GM19035 (cell line): ENCODE data around the gene TMC1.
"Not testable (repeated sequence)": the region's sequence is repeated elsewhere in the genome, so short reads cannot be mapped to it uniquely, and the experiment has no call there.

Source experiments
- ATAC-seq: cut with Tn5 transposase; IDR thresholded peaks from one replicate; pipeline ENCODE4 v1.9.1; 2021; ENCODE audit not compliant: unreplicated experiment

The TMC1 gene

DNA sequence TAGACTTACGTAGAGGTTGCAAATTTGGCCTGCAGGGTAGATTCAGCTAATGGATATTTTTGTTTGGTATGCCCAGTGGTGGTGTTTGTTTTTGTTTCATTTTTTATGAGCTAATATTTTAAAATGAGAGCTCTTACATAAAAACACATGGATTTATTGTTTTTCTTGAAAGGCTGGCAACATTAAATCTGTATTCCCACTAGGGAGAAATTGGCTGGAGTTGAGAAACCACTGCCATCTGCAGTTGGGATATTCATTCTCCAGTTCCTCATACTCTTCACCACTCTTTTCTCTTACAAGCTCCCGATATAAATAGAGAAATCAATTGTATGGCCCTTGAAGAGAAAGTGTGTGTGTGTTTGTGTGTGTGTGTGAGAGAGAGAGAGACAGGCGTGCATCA, 288.2 kb downstream of the TMC1 start:
- ATAC-seq = no peak

DNA sequence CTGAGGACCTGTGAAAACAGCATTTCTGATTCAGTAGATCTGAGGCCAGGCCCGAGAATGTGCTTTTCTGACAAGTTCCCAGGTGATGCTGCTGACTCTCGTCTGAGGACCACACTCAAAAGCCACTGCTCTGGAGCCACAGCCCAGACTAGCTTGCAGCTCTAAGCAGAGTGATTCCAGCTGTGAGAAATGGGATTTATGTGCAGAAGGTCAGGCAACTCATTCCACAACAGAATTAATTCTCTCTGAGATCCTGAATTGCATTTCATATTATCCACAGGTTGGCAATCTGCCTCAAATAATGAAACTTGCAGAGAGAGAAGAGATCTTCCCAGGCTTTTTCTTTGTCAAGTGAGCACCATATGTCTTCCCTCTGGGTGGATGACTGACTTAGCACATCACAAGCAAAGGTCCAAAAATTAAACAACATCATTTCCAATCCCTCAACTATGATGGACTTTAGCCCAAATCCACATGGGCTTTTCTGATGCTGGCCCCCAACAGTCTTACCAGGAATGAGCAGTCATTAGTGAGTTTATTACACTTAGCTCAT, 291.2 kb downstream of the TMC1 start:
- ATAC-seq = no peak

GRCh38 chr9:72813544-72813943, 292.1 kb downstream of the TMC1 start:
- ATAC-seq = no peak

DNA sequence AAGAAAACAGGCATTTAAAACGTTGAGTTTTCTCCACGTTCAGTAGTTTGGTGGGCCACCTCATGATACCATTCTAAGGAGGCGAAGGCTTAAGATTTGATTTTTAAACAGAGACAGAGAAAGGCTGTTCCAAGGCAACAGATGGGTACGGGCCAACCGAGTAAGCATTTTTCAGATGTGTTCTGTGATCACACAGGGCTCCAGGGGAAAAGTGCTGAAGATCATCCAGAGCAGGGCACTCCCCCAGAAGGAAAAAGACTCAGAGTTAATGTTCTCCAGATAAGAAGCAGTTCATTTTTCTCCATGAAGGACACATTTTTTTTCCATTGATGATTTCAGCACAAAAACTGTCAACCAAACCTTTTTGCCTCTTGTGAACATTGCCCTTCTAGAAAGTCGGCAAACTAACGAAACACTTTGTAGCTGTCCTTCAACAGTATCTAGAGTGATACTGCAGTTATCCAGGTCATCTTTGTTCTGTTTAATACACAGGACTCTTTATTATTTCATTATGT, 292.7 kb downstream of the TMC1 start:
- no peak for ATAC-seq

DNA sequence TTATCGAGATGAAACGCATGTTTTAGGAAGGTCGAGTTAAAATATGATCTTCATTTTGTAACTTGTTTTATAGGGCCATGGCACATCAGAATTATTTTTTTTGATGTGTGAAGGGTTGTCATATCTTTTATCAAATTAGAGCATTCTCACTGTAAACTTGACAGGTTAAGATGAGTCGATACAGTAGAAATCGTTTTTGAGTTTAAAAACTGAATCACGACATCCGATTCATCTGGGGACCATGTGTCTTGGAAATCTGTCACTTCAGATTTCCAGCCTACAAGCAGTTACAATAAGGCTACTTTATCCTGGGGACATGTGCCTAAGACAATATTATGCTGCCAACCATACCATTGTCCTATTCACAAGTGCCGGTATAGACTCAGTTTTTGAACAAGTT, 295.3 kb downstream of the TMC1 start:
- no peak for ATAC-seq

GRCh38 chr9:72817413-72817812, 296.0 kb downstream of the TMC1 start:
- ATAC-seq = no peak

DNA sequence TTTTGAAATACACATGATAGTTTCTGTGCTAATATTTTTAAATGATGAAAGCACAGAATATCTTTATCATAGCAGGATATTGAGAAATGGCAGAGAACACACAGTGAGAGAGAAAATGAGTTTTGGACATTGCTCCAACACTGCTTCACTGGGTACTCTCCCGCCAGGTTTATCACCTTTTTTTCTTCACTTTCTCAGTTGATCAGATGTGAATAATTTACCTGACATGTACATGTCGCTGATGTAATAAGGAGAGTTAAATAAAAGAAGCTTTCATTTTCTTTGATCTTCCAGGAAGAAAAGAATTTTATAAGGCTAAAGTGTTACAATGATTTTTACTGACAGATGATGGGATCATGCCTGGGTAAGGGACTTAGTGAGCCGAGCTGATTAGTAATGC, 297.0 kb downstream of the TMC1 start:
- no peak for ATAC-seq

- ATAC-seq = no peak
These were observed 302.6 kb downstream of the TMC1 start for GRCh38 chr9:72823971-72824370.

DNA sequence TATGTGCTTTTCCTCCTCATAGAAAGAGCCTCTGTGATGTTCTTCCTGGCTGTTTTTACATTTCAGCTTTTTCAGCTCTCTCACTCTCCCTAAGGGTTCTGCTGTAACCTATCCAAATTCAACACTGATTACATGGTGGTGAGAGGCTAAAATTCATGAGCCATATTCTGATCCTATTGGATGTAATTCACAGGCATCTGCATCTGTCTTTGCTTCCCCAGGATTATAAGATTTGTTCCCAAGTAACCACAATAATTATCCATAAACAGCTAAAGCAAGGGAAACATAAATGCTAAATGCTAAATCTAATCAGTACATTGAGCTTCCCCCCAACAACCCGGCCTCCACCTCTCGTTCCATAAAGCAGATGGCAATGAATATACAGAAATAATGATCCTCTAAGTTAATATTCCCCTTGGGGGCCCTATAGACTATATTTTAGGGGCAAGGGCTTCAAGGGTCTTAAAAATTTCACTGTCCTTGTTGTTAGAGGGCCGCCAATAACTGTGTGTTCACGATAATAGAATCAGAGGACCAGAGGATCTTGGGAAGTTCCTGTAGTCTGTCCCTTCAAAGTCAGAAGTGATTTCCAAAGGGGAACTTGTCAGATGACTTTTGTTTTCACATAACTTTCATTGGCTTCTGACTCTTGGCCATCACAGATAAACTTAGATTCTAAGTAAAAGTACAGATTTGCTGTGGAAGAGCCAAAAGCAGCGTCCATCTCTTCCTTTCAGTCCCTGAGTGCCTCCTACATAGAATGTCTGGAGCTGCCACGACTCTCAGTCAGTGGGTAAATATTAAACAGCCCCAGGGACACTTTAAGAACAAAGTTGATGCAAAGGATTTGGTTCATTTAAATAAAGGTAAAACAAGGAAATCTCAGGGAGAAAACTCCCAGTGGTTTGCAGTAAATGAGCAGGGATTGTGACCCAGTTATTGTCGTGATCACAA, 305.9 kb downstream of the TMC1 start:
- ATAC-seq = no peak

GRCh38 chr9:72827950-72828731, 306.7 kb downstream of the TMC1 start:
- ATAC-seq = no peak

- no peak for ATAC-seq
These were observed 313.6 kb downstream of the TMC1 start for GRCh38 chr9:72834994-72835393.

GRCh38 chr9:72836790-72837189, 315.4 kb downstream of the TMC1 start:
- ATAC-seq = no peak

DNA sequence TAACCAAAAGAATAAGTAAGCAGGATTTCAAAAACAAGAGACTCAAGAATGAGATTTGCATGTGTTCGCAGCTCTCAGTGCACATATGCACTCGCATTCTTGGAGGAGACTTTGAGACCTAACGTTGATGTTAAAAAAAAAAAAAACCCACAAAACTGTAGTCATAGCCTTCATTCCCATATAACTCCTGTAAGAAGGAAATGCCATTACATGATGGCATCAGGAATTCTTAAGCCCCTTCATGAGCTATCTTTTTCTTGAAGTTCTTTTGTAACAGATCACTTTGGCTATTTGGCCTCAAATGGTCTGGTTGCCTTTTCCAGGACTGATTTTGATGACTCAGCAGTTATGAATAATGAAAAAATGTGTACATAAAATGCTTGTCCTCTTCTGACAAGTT, 317.7 kb downstream of the TMC1 start:
- no peak for ATAC-seq

- no peak for ATAC-seq
These were observed 322.4 kb downstream of the TMC1 start for GRCh38 chr9:72843520-72844439.

- no peak for ATAC-seq
These were observed 323.0 kb downstream of the TMC1 start for GRCh38 chr9:72844440-72844768.

DNA sequence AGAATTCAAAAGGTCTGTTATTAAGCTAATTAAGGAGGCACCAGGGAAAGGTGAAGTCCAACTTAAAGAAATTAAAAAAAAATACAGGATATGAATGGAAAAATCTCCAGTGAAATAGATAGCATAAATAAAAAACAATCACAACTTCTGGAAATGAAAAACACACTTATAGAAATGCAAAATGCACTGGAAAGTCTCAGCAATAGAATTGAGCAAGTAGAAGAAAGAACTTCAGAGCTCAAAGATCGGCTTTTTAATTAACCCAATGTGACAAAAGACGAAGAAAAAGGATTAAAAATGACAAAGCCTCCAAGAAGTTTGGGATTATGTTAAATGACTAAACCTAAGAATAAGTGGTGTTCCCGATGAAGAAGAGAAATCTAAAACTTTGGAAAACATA, 323.6 kb downstream of the TMC1 start:
- ATAC-seq = not testable (repeated sequence)

GRCh38 chr9:72850209-72850608, 328.8 kb downstream of the TMC1 start:
- ATAC-seq = not testable (repeated sequence)

GRCh38 chr9:72855321-72855720, 333.9 kb downstream of the TMC1 start:
- no peak for ATAC-seq

DNA sequence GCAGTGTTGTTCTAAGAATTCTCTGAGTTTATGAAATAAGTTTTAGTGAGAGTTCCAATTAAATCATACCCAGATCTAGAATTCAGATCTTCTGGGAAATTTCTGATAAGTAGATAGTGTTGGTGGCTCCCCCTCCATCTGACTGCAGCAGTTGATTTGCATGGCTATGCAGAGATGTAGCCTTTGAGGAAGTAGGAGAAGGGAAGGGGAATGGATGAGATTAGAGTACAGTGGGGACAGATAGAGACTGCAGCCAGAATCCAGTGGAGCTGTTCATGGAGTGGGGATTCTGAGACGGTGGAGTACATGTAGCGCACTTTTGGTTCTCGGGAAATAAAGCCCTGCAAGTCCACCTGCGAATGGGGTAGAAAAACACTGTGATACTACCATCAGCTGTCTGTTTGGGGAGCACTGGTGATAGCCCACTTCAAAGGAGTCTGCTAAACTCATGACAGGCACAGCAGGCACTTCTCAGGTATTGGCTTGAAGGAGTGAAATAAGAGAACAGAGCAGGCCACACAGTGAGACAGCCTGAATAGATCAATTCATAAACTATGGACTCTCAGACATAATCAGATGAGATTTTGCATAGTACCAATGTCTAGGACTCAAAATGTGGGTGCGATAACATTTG, 334.6 kb downstream of the TMC1 start:
- no peak for ATAC-seq

- ATAC-seq = no peak
These were observed 335.7 kb downstream of the TMC1 start for GRCh38 chr9:72856972-72857623.
